T-helper 1 cell treated with Interleukin-12 subunit alpha and Interleukin-12 subunit beta and Interleukin-4 antibody, amounts not matched to agents 30 μg/mL and 1 μg/mL, for 36 hours (primary cell): ENCODE data around the gene BPIFB2.

ENCODE experiments used
- H3K27ac Mint-ChIP-seq: one replicate; pipeline ENCODE4 v1.8.0; 2021; ENCODE audit warnings: mild to moderate bottlenecking, mixed read lengths
- H3K27me3 Mint-ChIP-seq: one replicate; pipeline ENCODE4 v1.8.0; 2021; ENCODE audit warnings: low read depth, mixed read lengths
- H3K36me3 Mint-ChIP-seq: one replicate; pipeline ENCODE4 v1.8.0; 2021; ENCODE audit warnings: low read depth, mixed read lengths
- H3K4me1 Mint-ChIP-seq: one replicate; pipeline ENCODE4 v1.8.0; 2021; ENCODE audit warnings: low read depth, mixed read lengths
- H3K4me3 Mint-ChIP-seq: one replicate; pipeline ENCODE4 v1.8.0; 2021; ENCODE audit warnings: mild to moderate bottlenecking, moderate library complexity, mixed read lengths
- H3K9me3 Mint-ChIP-seq: one replicate; pipeline ENCODE4 v1.8.0; 2021; ENCODE audit warnings: mixed read lengths

The BPIFB2 gene

GRCh38 chr20:32977281-32978008 is 30.1 kb upstream of the BPIFB2 start:
- no peak overlapping the region for H3K4me3 Mint-ChIP-seq
- H3K9me3 Mint-ChIP-seq: peaks cover 12% of the 10 kb centered on the region
- H3K27ac Mint-ChIP-seq: no peak overlapping the region
- peaks cover 7% of the 10 kb centered on the region for H3K36me3 Mint-ChIP-seq
- H3K4me1 Mint-ChIP-seq: peaks cover 9% of the 10 kb centered on the region
- H3K27me3 Mint-ChIP-seq: no peaks in the 10 kb centered on the region

- H3K4me3 Mint-ChIP-seq: no peak overlapping the region
- H3K36me3 Mint-ChIP-seq: peaks cover 7% of the 10 kb centered on the region
- peaks cover 12% of the 10 kb centered on the region for H3K9me3 Mint-ChIP-seq
- peak overlapping the region; percentile 59 for H3K27ac Mint-ChIP-seq
- H3K27me3 Mint-ChIP-seq: no peaks in the 10 kb centered on the region
- H3K4me1 Mint-ChIP-seq: peaks cover 9% of the 10 kb centered on the region
Observed at GRCh38 chr20:32978009-32978335, 29.5 kb upstream of the BPIFB2 start.

GRCh38 chr20:32979201-32979998 is 28.1 kb upstream of the BPIFB2 start:
- H3K27ac Mint-ChIP-seq: no peak overlapping the region
- peaks cover 9% of the 10 kb centered on the region for H3K4me1 Mint-ChIP-seq
- no peak overlapping the region for H3K4me3 Mint-ChIP-seq
- no peaks in the 10 kb centered on the region for H3K27me3 Mint-ChIP-seq
- peaks cover 7% of the 10 kb centered on the region for H3K36me3 Mint-ChIP-seq
- H3K9me3 Mint-ChIP-seq: peaks cover 12% of the 10 kb centered on the region

- peak overlapping the region; percentile 29 for H3K27ac Mint-ChIP-seq
- H3K4me3 Mint-ChIP-seq: no peak overlapping the region
- H3K36me3 Mint-ChIP-seq: peaks cover 7% of the 10 kb centered on the region
- peaks cover 6% of the 10 kb centered on the region for H3K4me1 Mint-ChIP-seq
- H3K27me3 Mint-ChIP-seq: no peaks in the 10 kb centered on the region
- peaks cover 12% of the 10 kb centered on the region for H3K9me3 Mint-ChIP-seq
Observed at GRCh38 chr20:32980131-32980941, 27.2 kb upstream of the BPIFB2 start.

GRCh38 chr20:32980990-32981389 is 26.5 kb upstream of the BPIFB2 start:
- Mint-ChIP-seq H3K4me3 (no peak overlapping the region), H3K27ac (peak overlapping the region; percentile 29), H3K27me3 (no peaks in the 10 kb centered on the region), H3K4me1 (peaks cover 6% of the 10 kb centered on the region), H3K9me3 (peaks cover 12% of the 10 kb centered on the region), H3K36me3 (peaks cover 7% of the 10 kb centered on the region)

GRCh38 chr20:32982617-32983458 is 24.7 kb upstream of the BPIFB2 start:
- Mint-ChIP-seq H3K27ac (no peak overlapping the region), H3K36me3 (no peaks in the 10 kb centered on the region), H3K9me3 (no peaks in the 10 kb centered on the region), H3K4me3 (no peak overlapping the region), H3K27me3 (no peaks in the 10 kb centered on the region), H3K4me1 (peaks cover 1% of the 10 kb centered on the region)

- Mint-ChIP-seq H3K4me3 (no peak overlapping the region), H3K4me1 (peaks cover 1% of the 10 kb centered on the region), H3K9me3 (no peaks in the 10 kb centered on the region), H3K36me3 (no peaks in the 10 kb centered on the region), H3K27me3 (no peaks in the 10 kb centered on the region), H3K27ac (no peak overlapping the region)
Observed at GRCh38 chr20:32983459-32984112, 23.9 kb upstream of the BPIFB2 start.

GRCh38 chr20:32984196-32984595 is 23.3 kb upstream of the BPIFB2 start:
- no peak overlapping the region for H3K27ac Mint-ChIP-seq
- H3K4me1 Mint-ChIP-seq: peaks cover 1% of the 10 kb centered on the region

GRCh38 chr20:32984631-32985354 is 22.7 kb upstream of the BPIFB2 start:
- H3K9me3 Mint-ChIP-seq: no peaks in the 10 kb centered on the region
- no peak overlapping the region for H3K4me3 Mint-ChIP-seq
- no peak overlapping the region for H3K27ac Mint-ChIP-seq
- H3K27me3 Mint-ChIP-seq: no peaks in the 10 kb centered on the region
- H3K36me3 Mint-ChIP-seq: no peaks in the 10 kb centered on the region
- H3K4me1 Mint-ChIP-seq: peaks cover 1% of the 10 kb centered on the region

More at GRCh38 chr20:32984196-32984595, 23.3 kb upstream of the BPIFB2 start:
- Mint-ChIP-seq H3K36me3 (no peaks in the 10 kb centered on the region), H3K4me3 (no peak overlapping the region), H3K9me3 (no peaks in the 10 kb centered on the region), H3K27me3 (no peaks in the 10 kb centered on the region)

GRCh38 chr20:32985596-32985995 is 21.9 kb upstream of the BPIFB2 start:
- Mint-ChIP-seq H3K36me3 (no peaks in the 10 kb centered on the region), H3K27me3 (no peaks in the 10 kb centered on the region), H3K9me3 (no peaks in the 10 kb centered on the region), H3K4me3 (no peak overlapping the region), H3K27ac (no peak overlapping the region), H3K4me1 (peaks cover 1% of the 10 kb centered on the region)

- peaks cover 2% of the 10 kb centered on the region for H3K36me3 Mint-ChIP-seq
- H3K4me3 Mint-ChIP-seq: no peak overlapping the region
- peaks cover 5% of the 10 kb centered on the region for H3K4me1 Mint-ChIP-seq
- H3K9me3 Mint-ChIP-seq: peaks cover 3% of the 10 kb centered on the region
- H3K27me3 Mint-ChIP-seq: no peaks in the 10 kb centered on the region
- H3K27ac Mint-ChIP-seq: no peak overlapping the region
Observed at GRCh38 chr20:32986331-32986966, 21.1 kb upstream of the BPIFB2 start.

GRCh38 chr20:32987044-32987825 is 20.3 kb upstream of the BPIFB2 start:
- Mint-ChIP-seq H3K36me3 (peaks cover 2% of the 10 kb centered on the region), H3K27me3 (no peaks in the 10 kb centered on the region), H3K27ac (no peak overlapping the region), H3K4me3 (no peak overlapping the region), H3K9me3 (peaks cover 3% of the 10 kb centered on the region), H3K4me1 (peaks cover 5% of the 10 kb centered on the region)
